ENCODE results near the gene LAMA3. TPM values are rescaled to one million over a fixed set of nuclear protein-coding genes. Genes with fewer than 3 reads are reported as not detected.

LAMA3 gene
- total and polyA plus RNA-seq, 2 donors (not counting 3 experiments of a cell fraction or from before 2014, with no cell fraction given), result 2.6 to 12.3 TPM

- CTCF ChIA-PET, result no interaction called here
- no TSS peak for BruUV-seq (replicated peaks)
- intact Hi-C loops (cut with micrococcal nuclease) (no loop called here), dilution Hi-C loops (cut with MboI; ENCODE audit: extremely low pct_ligation_motif_present, low sequenced_read_pairs) (no loop called here)
- H3K4me2 ChIP-seq (ENCODE audit: insufficient read depth, low read length), result no peak overlapping the region
- H3K36me3 ChIP-seq (ENCODE audit: control insufficient read depth in 2 of 2, extremely low read depth in 1 of 2, insufficient read depth in 2 of 2, low read length in 2 of 2), result no peaks in the 10 kb centered on the region
- H3K9me3 ChIP-seq (replicated peaks; ENCODE audit: control insufficient read depth, insufficient read depth, low read length), result no peaks in the 10 kb centered on the region
- H2AFZ ChIP-seq (ENCODE audit: low read depth, low read length), result no peak overlapping the region
- FAIRE-seq (no peak), DNase-seq (ENCODE audit: low read depth, low spot score) (no peak)
- H3K27ac ChIP-seq (ENCODE audit: insufficient read depth, low read depth, low read length), result no peak overlapping the region
- H3K79me2 ChIP-seq (ENCODE audit: control insufficient read depth, insufficient read depth, low read length), result no peaks in the 10 kb centered on the region
- no peak overlapping the region for H3K9ac ChIP-seq (replicated peaks; ENCODE audit: extremely low read depth, insufficient read depth, low read length)
- no peak overlapping the region for H3K4me3 ChIP-seq (replicated peaks in 1 of 3; ENCODE audit: insufficient read depth in 1 of 3, low read depth in 1 of 3, low read length in 3 of 3)
- POLR2A ChIA-PET, result no interaction called here
- no peaks in the 10 kb centered on the region for H3K9me1 ChIP-seq (replicated peaks; ENCODE audit: control insufficient read depth, extremely low read depth, insufficient read depth, low read length)
- peaks cover 4 to 6% of the 10 kb centered on the region in 2 experiments for H3K27me3 ChIP-seq (ENCODE audit: control insufficient read depth in 2 of 2, insufficient read depth in 2 of 2, low read length in 2 of 2)
- TF ChIP-seq, protein P1, sequence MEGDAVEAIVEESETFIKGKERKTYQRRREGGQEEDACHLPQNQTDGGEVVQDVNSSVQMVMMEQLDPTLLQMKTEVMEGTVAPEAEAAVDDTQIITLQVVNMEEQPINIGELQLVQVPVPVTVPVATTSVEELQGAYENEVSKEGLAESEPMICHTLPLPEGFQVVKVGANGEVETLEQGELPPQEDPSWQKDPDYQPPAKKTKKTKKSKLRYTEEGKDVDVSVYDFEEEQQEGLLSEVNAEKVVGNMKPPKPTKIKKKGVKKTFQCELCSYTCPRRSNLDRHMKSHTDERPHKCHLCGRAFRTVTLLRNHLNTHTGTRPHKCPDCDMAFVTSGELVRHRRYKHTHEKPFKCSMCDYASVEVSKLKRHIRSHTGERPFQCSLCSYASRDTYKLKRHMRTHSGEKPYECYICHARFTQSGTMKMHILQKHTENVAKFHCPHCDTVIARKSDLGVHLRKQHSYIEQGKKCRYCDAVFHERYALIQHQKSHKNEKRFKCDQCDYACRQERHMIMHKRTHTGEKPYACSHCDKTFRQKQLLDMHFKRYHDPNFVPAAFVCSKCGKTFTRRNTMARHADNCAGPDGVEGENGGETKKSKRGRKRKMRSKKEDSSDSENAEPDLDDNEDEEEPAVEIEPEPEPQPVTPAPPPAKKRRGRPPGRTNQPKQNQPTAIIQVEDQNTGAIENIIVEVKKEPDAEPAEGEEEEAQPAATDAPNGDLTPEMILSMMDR (IDR thresholded peaks at IDR 0.05; ENCODE audit: extremely low read depth in 1 of 2, insufficient read depth in 1 of 2, low read depth in 1 of 2, low read length in 2 of 2), result no peak
- H3K4me1 ChIP-seq (ENCODE audit: control insufficient read depth, extremely low read depth, insufficient read depth, low read length), result no peaks in the 10 kb centered on the region
- no peaks in the 10 kb centered on the region for H4K20me1 ChIP-seq (replicated peaks; ENCODE audit: control insufficient read depth, extremely low read depth, insufficient read depth, low read length)
Observed at GRCh38 chr18:23956483-23956882, 267.2 kb downstream of the LAMA3 start.

- Histone ChIP-seq H3K4me2 (ENCODE audit: insufficient read depth, low read length) (no peak overlapping the region), H3K4me1 (ENCODE audit: control insufficient read depth, extremely low read depth, insufficient read depth, low read length) (no peaks in the 10 kb centered on the region), H4K20me1 (replicated peaks; ENCODE audit: control insufficient read depth, extremely low read depth, insufficient read depth, low read length) (no peaks in the 10 kb centered on the region), H3K36me3 (ENCODE audit: control insufficient read depth in 2 of 2, extremely low read depth in 1 of 2, insufficient read depth in 2 of 2, low read length in 2 of 2) (no peaks in the 10 kb centered on the region), H3K4me3 (replicated peaks in 1 of 3; ENCODE audit: insufficient read depth in 1 of 3, low read depth in 1 of 3, low read length in 3 of 3) (no peak overlapping the region), H3K27ac (ENCODE audit: insufficient read depth, low read depth, low read length) (no peak overlapping the region), H2AFZ (ENCODE audit: low read depth, low read length) (no peak overlapping the region), H3K79me2 (ENCODE audit: control insufficient read depth, insufficient read depth, low read length) (no peaks in the 10 kb centered on the region), H3K9me3 (replicated peaks; ENCODE audit: control insufficient read depth, insufficient read depth, low read length) (no peaks in the 10 kb centered on the region), H3K9ac (replicated peaks; ENCODE audit: extremely low read depth, insufficient read depth, low read length) (no peak overlapping the region), H3K27me3 (ENCODE audit: control insufficient read depth in 2 of 2, insufficient read depth in 2 of 2, low read length in 2 of 2) (peaks cover 4 to 10% of the 10 kb centered on the region in 2 experiments), H3K9me1 (replicated peaks; ENCODE audit: control insufficient read depth, extremely low read depth, insufficient read depth, low read length) (no peaks in the 10 kb centered on the region)
- BruUV-seq (replicated peaks), result no TSS peak
- CTCF ChIA-PET, result interaction anchor here (1.5 kb wide), 1 partner anchor 12 kb away, joined by 3 read pairs; no protein-coding TSS in a partner anchor
- POLR2A ChIA-PET, result no interaction called here
- FAIRE-seq (no peak), DNase-seq (ENCODE audit: low read depth, low spot score) (no peak)
- TF ChIP-seq EZH2 (IDR thresholded peaks at IDR 0.05; ENCODE audit: borderline replicate concordance, low read depth, low read length, severe bottlenecking), result no peak
- TF ChIP-seq MYC (IDR thresholded peaks at IDR 0.05; ENCODE audit: low read depth, low read length), result no peak
- TF ChIP-seq JUN (IDR thresholded peaks at IDR 0.05; ENCODE audit: borderline replicate concordance, insufficient read depth, insufficient read length, low read depth), result no peak
- no peak for TF ChIP-seq GATA2 (IDR thresholded peaks at IDR 0.05; ENCODE audit: insufficient read depth, insufficient read length, low read depth, low read length)
- TF ChIP-seq, protein P2, sequence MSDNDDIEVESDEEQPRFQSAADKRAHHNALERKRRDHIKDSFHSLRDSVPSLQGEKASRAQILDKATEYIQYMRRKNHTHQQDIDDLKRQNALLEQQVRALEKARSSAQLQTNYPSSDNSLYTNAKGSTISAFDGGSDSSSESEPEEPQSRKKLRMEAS (IDR thresholded peaks at IDR 0.05; ENCODE audit: insufficient read depth, insufficient read length), result no peak
- TF ChIP-seq POLR2A (IDR thresholded peaks at IDR 0.05; ENCODE audit: low read depth, low read length), result no peak
- intact Hi-C loops (cut with micrococcal nuclease) (no loop called here), dilution Hi-C loops (cut with MboI; ENCODE audit: extremely low pct_ligation_motif_present, low sequenced_read_pairs) (no loop called here)
Observed at GRCh38 chr18:23958036-23958435, 268.8 kb downstream of the LAMA3 start.

Data from endothelial cell of umbilical vein (primary cell).